HL-60/S4 (cell line): ENCODE data around the gene EHMT2.

Experiments used
- in situ Hi-C: fragments of 300-500 bp; cut with MboI; formaldehyde crosslinking; loops from 2 replicates; pipeline ENCODE4 v1.14.3; 2022; ENCODE audit warnings: low sequenced_read_pairs

Gene EHMT2

DNA sequence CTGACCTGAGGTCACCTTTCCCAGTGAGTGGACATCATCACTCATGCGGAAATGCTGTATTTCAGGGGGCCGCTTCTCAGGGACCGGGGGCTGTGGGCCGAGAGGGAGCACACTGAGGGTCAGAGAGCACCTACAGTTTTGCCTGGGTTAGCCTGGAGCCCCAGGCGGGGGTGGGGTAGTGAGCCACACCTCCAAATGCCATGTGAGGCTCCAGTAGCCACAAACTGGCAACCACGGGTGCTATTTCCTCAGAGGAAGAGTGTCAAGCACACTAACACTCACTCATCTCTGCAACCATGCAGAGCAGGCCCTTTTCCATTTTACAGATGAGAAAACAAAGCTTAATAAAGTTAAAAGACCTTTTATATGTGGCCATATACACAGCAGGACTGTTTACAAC, 4.7 kb downstream of the EHMT2 start:
- in situ Hi-C loops: no loop called here

DNA sequence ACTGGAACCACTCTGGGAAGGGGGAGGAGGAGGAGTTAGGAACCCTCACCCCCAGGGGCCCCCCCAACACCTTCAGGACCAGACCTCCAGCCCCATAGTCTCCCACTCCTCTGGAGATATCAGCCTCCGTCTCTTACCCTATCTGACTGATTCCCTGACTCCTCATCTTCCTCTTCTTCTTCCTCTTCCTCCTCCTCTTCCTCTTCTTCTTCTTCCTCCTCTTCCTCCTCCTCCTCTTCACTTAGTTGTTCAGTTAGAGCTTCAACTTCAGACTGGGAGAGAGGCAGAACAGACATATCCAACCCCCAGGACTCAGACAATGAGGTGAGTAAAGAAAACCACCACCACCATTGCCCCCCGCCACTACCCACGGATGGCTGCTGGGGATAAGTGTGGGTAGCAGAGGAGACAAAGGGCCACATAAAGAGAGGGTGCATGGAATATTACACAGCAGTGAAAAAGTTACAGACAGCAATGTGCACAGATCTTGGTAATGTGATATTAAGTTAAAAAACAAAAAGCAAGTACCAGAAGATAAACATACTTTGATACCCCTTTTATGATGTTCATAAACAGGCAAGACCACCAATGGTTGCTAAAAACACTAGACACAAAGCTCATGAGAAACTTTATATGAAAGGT, 8.0 kb downstream of the EHMT2 start:
- in situ Hi-C loops: no loop called here

DNA sequence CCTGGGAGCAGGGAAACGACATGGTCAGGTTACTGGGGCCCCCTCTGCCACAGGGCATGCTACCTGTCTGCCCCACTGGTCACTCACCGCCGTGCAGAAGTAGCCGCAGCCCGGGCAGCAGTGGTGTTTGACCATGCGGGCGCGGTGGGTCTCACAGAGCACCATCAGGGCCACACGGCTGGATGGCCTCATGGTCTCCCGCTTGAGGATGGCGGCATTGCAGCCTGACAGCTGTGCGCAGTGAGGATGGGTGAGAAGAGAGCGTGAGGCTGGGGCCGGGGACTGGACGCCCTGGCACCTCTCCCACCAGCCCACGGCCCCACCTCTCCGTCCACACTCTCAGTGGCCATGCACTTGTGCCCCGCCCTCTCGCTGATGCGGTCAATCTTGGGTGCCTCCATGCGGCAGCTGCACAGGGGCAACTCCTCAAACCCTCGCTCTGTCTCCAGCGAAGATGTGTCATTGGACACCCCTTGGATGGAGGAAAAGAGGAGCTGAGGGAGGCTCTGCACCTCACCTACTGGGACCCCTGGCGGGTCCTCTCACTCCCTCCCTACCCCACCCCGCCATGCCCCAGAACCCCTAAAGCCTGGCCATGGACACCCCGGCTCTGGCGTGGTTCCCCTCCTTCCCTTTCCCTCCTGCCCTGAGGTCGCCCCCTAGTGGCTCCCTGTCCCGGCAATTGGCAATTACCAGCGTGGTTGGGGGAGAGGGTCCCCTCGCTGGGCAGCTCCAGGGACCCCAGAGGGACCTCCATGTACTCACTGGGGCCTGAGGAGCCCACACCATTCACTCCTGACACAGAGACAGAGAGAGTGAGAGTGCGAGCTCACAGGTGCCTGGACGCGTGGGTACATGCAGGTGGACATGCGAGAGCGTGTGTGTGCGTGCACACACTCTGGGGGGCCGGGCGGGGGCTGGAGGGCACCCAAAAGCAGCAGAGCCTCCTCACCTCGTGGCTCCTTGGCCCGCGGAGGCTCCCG, 8.9 kb downstream of the EHMT2 start:
- in situ Hi-C loops: no loop called here

DNA sequence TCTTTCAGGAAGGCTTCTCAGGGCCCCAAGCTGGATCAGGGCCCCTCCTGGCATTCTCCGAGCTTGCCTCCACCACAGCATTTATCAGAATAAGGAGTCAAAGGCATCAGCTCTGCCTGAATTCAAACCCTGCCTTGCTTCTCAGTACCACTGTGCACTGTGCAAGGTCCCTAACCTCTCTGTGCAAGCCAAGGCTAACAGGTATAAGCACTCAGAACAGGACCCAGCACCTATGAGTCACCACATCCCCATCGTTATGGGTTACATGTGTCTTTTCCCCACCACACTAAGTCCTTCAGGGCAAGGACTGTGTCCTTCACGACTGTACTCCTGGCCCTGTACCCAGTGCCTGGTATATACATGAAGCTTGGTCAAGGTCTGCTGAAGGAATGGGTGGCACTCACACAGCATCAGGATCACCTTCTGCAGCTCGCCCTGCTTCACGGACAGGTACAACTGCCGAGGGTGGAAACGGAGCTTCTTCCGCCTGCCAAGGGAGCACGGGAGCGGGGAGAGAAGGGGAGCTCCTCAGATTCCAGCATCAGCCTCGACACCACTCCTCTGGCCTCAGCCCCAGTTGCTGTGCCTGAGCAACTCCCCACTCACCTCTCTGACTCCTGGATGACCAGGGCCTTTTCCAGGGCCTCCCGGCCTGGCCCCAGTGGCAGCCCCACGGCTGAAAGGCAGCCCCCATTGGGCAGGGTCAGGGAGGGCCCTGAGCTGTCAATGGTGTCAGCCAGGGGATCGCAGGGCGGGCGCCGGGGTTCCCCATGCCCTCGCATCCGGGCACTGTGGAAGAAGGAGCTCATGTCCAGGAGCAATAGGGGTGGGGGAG, 10.1 kb downstream of the EHMT2 start:
- in situ Hi-C loops: no loop called here

DNA sequence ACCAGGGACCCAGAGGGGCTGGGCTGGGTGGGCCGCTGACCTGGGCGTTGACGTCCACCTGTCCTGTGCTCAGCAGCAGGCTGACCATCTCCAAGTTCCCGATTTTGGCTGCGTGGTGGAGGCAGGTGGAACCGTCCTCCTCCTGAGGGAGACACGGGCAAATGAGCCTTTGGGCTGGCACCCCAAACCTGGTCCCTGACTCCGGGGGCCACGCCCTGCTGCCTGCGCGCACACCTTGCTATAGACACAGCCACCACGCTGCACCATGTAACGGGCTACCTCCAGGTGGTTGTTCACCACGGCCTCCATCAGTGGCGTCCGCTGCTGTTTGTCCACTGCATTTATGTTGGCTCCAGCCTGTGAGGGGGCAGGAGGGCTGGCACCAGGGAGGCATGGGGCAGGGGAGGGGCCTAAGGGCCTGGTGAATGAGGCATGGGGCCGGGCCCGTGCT, 10.9 kb downstream of the EHMT2 start:
- in situ Hi-C loops: no loop called here

DNA sequence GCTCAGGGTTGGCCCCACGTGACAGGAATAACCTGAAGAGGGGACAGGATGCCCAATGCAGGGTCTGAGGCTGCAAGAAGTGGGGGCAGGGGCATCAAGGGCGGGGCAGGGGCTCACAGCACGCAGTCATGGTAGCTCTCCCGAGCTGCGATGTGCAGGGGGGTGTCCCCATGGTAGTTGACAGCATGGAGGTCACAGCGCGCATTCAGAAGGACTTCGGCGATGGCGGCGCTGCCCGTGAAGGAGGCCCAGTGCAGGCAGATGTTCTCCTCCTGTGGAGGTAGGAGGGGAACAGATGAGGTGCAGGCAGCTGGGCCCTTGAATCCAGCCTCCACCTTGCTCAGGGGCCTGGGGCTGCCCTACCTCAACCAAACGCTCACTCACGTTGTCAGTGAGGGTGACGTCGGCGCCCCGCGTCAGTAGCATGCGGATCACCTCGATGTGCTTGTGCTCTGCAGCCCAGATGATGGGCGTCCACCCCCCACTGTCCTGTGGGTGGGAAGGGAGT, 12.9 kb downstream of the EHMT2 start:
- in situ Hi-C loops: no loop called here

DNA sequence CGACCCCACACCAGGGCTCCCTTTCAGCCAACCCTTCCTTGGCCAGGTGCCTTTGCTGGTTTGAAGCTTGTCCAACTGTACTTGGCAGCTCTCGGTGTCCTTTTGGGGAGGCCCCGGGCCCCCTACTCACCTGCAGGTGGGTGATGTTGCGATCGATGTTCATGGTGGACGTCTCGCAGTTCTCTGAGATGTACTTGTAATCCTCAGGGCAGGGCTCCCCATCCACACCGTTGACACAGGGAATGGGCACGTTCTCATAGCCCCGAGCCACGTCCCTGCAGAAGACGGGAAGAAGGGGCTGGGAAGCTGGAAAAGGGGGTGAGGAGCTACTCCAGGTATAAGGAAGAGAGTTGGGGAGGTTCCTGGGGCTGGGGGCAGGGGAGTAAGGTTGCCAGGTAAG, 13.8 kb downstream of the EHMT2 start:
- in situ Hi-C loops: no loop called here

DNA sequence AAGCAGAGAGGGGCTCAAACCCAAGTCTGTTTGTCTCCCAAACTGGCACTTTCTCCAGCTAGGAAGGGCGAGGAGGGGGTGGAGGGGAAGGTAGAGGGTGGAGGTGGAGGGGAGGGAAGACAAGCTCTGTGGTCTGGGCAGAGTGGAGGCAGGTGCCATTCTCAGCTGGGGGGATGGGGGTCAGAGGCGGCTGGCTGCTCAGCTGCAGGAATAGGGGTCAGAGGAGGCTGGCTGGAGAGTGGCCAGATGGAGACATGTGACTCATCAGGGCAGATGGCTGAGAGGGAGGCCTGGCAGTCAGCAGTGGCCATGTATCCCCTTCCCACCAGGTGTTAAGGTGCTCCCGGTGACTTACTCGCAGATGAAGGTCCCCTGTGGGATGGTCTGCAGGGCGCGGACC, 15.2 kb downstream of the EHMT2 start:
- in situ Hi-C loops: no loop called here

DNA sequence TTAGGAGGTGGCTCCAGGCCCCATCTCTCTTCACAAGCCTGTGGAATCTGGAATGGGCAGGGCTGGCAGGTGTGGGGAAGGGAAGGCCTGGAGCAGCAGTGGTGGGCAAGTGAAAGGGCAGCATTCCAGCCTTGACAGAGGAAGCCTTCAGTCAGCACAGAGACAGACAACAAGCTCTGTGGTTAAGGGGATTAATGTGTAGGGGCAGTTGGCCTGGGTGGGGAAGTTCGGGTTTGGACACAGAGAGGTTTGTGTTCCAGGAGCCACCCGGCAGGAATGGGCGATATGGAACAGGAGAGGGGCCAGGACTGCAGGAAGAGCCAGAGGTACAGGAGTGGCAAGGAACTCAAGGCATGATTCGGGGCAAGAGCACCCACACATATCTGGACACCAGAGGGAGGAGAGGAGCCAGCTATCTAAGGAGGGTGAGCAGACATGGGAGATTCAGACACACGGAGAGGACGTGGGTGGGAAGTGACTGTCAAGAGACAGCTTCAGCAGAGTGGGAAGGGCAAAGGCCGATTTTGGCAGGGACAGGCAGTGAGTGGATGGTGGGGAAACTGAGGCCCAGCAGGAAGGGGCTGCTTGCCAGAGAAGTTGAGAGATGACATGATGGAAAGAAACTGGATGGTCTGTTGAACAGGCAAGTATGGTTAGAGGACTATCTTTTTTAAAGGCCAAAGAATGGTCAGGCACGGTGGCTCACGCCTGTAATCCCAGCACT, 16.2 kb downstream of the EHMT2 start:
- in situ Hi-C loops: no loop called here

DNA sequence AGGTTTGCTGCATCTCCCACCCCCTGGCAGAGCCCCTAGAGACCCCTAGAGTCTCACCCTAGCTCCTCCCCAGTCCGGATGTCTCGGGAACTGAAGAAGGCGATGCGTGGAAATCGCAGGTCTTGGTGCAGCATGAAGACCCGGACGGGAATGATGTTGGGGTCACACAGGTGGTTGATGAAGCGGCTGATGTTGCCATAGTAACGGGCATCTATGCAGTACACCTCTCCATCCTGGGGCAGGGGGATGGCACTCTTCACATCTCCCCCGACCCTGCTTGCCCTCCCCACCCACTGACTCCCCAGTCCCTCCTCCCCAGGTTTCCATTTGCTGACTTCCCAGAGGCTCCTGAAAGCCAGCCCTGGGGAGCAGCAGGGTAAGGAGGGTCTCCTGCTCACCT, 16.9 kb downstream of the EHMT2 start:
- in situ Hi-C loops: no loop called here

DNA sequence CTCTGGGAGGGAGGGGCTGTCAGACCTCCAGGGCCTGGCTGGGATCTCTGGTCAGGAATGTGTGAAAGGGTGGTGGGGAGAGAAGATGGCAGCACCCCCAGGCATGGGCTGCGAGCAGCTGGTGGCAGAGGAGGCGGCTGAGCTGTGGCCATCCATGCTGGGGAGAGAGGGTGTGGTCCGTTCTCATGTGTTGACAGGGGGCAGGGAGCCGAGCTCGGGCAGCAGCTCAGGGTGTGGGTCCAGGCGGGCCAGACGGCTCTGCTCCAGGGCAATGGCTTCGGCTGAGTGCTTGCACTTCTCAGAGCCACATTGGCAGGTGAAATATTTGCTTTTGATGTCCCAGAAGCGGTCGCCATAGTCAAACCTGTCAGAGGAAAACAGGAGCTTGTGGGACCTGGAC, 17.6 kb downstream of the EHMT2 start:
- in situ Hi-C loops: no loop called here

DNA sequence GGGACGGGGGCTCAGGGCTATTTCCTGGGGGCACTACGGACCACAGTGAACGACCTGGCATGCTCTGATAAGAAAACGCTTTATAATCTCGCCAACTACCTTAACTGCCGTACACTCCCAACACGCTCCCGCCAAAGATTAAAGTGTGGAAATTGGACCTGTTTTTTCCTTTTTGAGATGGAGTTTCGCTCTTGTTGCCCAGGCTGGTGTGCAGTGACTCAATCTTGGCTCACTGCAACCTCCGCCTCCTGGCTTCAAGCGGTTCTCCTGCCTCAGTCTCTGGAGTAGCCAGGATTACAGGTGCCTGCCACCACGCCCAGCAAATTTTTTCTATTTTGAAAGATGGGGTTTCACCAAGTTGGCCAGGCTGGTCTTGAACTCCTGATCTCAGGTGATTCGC, 18.4 kb downstream of the EHMT2 start:
- in situ Hi-C loops: no loop called here

DNA sequence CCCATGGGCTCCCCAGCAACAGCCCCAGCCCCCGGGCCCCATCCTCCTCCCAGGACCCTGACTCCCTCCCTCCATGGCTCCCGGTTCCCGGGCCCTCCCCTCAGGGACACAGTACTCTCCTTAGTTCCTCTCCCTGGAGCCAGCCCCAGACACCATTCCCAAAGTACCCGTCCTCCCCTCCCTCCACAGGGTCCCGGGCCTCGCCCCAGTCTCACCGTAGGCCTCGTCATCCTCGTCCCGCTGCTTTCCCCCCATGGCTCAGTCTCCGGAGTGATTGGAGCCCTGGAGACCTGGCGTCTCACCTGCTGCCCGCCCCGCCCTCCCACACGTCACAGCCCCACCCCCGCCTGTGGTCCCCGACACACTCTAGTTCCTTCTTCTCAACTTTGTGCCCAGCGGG, 18.8 kb downstream of the EHMT2 start, which contains the start of gene SLC44A4:
Gene SLC44A4 (minus strand): TSS at position 272 of the 400 bp plus-strand sequence. CDS start 17 bp downstream, at position 255.
- in situ Hi-C loops: no loop called here

DNA sequence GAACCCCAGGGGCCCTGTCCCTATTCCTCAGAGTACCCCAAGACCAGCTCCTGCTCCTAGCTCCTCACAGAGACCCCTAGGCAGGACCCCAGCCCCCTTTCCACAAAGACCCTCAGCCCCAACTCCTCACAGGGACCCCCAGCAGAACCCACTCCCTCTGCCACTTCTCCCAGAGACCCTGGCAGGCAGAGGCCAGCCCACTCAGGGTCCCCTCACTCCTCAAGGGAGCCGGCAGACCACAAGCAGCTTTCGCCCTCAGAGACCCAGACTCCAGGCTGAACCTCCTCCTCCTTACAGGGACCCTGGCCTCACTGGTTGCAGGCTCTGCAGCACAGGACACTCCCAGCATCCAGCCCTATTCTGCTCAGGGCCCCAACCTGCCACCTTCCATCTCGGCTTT, 19.3 kb downstream of the EHMT2 start:
- in situ Hi-C loops: no loop called here

DNA sequence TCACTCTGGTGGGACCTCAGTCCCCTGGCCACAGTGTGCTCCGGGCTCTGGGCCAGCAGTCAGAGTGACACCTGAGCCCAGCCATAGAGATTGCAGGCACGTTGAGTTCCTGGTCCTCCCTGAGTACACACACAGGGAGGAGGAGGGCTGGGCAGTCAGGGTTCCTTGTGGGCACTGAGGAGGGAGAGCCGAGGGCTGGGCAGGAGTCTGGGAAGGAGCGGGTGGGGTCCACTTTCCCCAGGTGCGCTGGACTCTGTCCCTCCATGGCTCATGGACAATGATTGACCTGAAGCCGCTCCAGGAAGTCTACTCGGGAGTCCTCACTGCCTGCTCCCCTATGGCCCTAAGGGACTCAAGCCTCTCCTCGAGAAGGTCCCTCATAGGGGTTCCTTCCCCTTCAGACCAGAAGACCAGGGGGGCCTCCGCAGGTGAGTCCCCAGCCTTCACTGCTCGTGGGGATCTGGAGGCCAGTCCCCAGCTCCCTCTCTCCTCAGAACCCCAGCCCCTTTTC, 19.8 kb downstream of the EHMT2 start:
- in situ Hi-C loops: no loop called here

DNA sequence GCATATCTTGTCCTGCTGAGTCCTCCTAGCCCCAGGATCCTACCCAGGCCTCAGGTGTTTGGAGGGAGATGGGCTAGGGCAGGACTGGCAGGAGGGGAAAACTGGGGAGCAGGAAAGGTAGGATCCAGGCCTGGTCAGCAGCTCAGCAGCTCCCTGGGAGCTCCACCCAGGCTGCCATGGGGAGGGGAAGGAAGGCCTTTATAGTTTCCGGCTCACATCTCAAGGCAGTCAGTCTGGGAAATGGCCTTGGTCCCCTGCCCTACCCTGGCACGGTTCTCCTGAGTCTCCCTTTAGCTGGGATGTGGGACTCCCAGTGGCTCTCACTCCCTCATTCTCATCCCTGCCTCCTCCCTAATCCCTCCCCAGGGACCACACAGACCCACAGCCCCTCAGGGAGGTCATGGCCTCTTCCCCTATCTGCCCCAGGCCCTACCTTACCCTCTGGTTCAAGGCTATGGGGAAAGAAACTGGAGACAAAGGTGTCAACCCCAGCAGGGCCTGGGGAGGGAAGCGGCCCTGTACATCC, 20.3 kb downstream of the EHMT2 start:
- in situ Hi-C loops: no loop called here

DNA sequence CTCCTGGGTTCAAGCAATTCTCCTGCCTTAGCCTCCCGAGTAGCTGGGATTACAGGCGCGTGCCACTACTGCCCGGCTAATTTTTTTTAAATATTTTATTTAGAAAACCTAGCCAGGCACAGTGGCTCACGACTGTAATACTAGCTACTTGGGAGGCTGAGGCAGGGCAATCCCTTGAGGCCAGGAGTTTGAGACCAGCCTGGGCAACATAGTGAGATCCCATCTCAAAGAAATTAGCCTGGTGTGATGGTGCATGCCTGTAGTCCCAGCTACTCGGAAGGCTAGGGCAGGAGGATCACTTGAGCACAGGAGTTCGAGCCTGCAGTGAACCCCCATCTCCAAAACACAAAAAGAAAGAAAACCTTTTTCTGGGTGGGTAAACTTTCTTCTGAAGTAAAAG, 21.1 kb downstream of the EHMT2 start:
- in situ Hi-C loops: no loop called here

DNA sequence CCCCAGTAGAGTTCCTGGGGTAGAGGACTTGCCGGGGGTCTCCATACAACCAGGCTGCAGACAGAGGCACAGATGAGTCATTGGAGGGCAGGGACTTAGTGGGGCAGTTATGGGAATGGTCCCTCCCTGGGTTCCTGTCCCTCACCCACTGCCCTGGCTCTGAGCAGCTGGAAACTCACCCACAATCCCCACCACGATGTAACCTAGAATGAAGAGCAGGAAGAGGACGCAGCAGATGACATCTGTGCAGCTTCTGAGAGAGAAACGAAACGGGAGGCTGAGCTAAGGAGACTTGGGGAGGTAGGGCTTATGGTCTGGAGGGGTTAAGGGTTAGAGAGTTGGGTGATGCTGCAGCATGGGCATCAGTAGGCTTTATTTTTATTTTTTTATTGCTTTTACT, 21.6 kb downstream of the EHMT2 start:
- in situ Hi-C loops: no loop called here

DNA sequence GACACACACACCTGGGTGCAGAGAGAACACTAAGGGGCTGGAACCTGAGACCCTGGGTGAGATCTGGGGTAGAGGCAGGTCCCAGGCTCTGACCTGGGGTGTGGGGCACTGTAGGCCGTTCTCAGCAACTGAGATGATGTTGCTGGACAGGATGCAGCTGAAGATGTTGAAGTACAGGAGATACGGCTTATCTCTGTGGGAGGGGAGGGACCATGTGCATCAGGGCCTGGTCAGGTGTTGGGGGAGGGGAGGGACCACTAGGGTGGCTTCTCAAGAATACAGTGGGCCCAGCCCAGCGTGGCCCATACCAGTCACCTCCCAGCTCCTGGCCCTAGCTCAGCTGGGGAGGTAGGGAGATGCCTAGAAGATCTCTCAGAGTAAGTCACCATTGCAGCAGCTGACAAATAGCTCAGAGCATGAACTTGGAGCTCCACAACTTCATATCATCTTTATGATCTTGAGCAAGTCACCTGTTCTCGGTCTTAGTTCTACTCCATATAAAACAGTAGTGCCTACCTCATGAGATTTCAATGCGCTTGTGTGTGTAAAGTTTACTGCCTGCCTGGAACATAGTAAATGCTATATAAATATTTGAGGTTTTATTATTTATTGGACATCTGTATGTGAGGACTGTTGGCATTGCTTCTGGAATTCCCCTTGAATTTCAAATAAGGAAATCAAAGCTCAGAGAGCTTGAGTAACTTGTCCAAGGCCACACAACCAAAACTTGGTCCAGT, 22.5 kb downstream of the EHMT2 start:
- in situ Hi-C loops: no loop called here
